Central memory CD8-positive, alpha-beta T cell (primary cell): ENCODE results near the gene IL36RN.

Experiments used
- ATAC-seq: fragments of 150-1000 bp; cut with Tn5 transposase; replicated peaks from 2 replicates; pipeline ENCODE4 v1.10.0; 2022; ENCODE audit warnings: mild to moderate bottlenecking, moderate FRiP score, moderate number of reproducible peaks; ENCODE audit not compliant: poor library complexity, severe bottlenecking; ENCODE audit errors: extremely low read depth
- DNase-seq, 2 donors: peaks; one replicate each; pipeline ENCODE4 v3.0.0; 2021; ENCODE audit warnings: low spot score in 2 of 2
- H3K27ac Mint-ChIP-seq: one replicate; pipeline ENCODE4 v1.8.0; 2022; ENCODE audit warnings: low read depth, mild to moderate bottlenecking, moderate library complexity, mixed read lengths
- H3K27me3 Mint-ChIP-seq: one replicate; pipeline ENCODE4 v1.8.0; 2022; ENCODE audit warnings: mixed read lengths
- H3K36me3 Mint-ChIP-seq: one replicate; pipeline ENCODE4 v1.8.0; 2022; ENCODE audit warnings: mild to moderate bottlenecking, moderate library complexity, mixed read lengths; ENCODE audit not compliant: insufficient read depth
- H3K4me1 Mint-ChIP-seq: one replicate; pipeline ENCODE4 v1.8.0; 2022; ENCODE audit warnings: mixed read lengths
- H3K4me3 Mint-ChIP-seq: one replicate; pipeline ENCODE4 v1.8.0; 2022; ENCODE audit warnings: mild to moderate bottlenecking, moderate library complexity, mixed read lengths
- H3K9me3 Mint-ChIP-seq: one replicate; pipeline ENCODE4 v1.8.0; 2022; ENCODE audit warnings: mixed read lengths

Gene IL36RN

GRCh38 chr2:113053666-113054065, 5.3 kb upstream of the IL36RN start:
- no peak for DNase-seq
- H3K9me3 Mint-ChIP-seq = peaks cover 22% of the 10 kb centered on the region
- ATAC-seq = no peak

GRCh38 chr2:113054066-113054465, 4.9 kb upstream of the IL36RN start:
- peaks cover 1% of the 10 kb centered on the region for H3K36me3 Mint-ChIP-seq
- H3K4me3 Mint-ChIP-seq = no peak overlapping the region
- peaks cover 22% of the 10 kb centered on the region for H3K9me3 Mint-ChIP-seq
- H3K27ac Mint-ChIP-seq = no peak overlapping the region
- DNase-seq = no peak
- no peak for ATAC-seq
- H3K27me3 Mint-ChIP-seq = peaks cover 56% of the 10 kb centered on the region
- peaks cover 13% of the 10 kb centered on the region for H3K4me1 Mint-ChIP-seq

More at GRCh38 chr2:113053666-113054065, 5.3 kb upstream of the IL36RN start:
- no peak overlapping the region for H3K27ac Mint-ChIP-seq
- peaks cover 59% of the 10 kb centered on the region for H3K27me3 Mint-ChIP-seq
- peaks cover 13% of the 10 kb centered on the region for H3K4me1 Mint-ChIP-seq
- H3K4me3 Mint-ChIP-seq = no peak overlapping the region
- H3K36me3 Mint-ChIP-seq = peaks cover 1% of the 10 kb centered on the region

- peaks cover 5% of the 10 kb centered on the region for H3K4me1 Mint-ChIP-seq
- H3K36me3 Mint-ChIP-seq = peaks cover 1% of the 10 kb centered on the region
- H3K27ac Mint-ChIP-seq = no peak overlapping the region
- DNase-seq = no peak
- H3K27me3 Mint-ChIP-seq = peaks cover 42% of the 10 kb centered on the region
- peaks cover 18% of the 10 kb centered on the region for H3K9me3 Mint-ChIP-seq
- no peak for ATAC-seq
- H3K4me3 Mint-ChIP-seq = no peak overlapping the region
Observed at GRCh38 chr2:113056521-113056920, 2.5 kb upstream of the IL36RN start.

GRCh38 chr2:113057117-113057516, 1.9 kb upstream of the IL36RN start:
- no peak for ATAC-seq
- H3K4me1 Mint-ChIP-seq = peaks cover 5% of the 10 kb centered on the region
- DNase-seq = no peak
- H3K27me3 Mint-ChIP-seq = peaks cover 43% of the 10 kb centered on the region
- H3K27ac Mint-ChIP-seq = no peak overlapping the region
- peaks cover 1% of the 10 kb centered on the region for H3K36me3 Mint-ChIP-seq
- H3K9me3 Mint-ChIP-seq = peaks cover 18% of the 10 kb centered on the region
- H3K4me3 Mint-ChIP-seq = no peak overlapping the region

- DNase-seq = no peak
- Mint-ChIP-seq H3K36me3 (peaks cover 1% of the 10 kb centered on the region), H3K27me3 (peaks cover 42% of the 10 kb centered on the region), H3K4me1 (peaks cover 5% of the 10 kb centered on the region), H3K4me3 (no peak overlapping the region), H3K9me3 (peaks cover 18% of the 10 kb centered on the region), H3K27ac (no peak overlapping the region)
- no peak for ATAC-seq
Observed at GRCh38 chr2:113058411-113058994, 495 bp upstream of the IL36RN start.

GRCh38 chr2:113060396-113060795, 1.4 kb downstream of the IL36RN start:
- ATAC-seq = no peak
- H3K27ac Mint-ChIP-seq = no peak overlapping the region
- no peaks in the 10 kb centered on the region for H3K4me1 Mint-ChIP-seq
- peaks cover 6% of the 10 kb centered on the region for H3K9me3 Mint-ChIP-seq
- no peak overlapping the region for H3K4me3 Mint-ChIP-seq
- peaks cover 1% of the 10 kb centered on the region for H3K36me3 Mint-ChIP-seq
- H3K27me3 Mint-ChIP-seq = peaks cover 34% of the 10 kb centered on the region
- no peak for DNase-seq

GRCh38 chr2:113060796-113061195, 1.8 kb downstream of the IL36RN start:
- peaks cover 2% of the 10 kb centered on the region for H3K9me3 Mint-ChIP-seq
- no peak overlapping the region for H3K4me3 Mint-ChIP-seq
- no peaks in the 10 kb centered on the region for H3K36me3 Mint-ChIP-seq
- peaks cover 30% of the 10 kb centered on the region for H3K27me3 Mint-ChIP-seq
- H3K4me1 Mint-ChIP-seq = no peaks in the 10 kb centered on the region
- no peak overlapping the region for H3K27ac Mint-ChIP-seq
- ATAC-seq (no peak), DNase-seq (no peak)

GRCh38 chr2:113061241-113061640, 2.2 kb downstream of the IL36RN start:
- Mint-ChIP-seq H3K27me3 (peaks cover 30% of the 10 kb centered on the region), H3K4me3 (no peak overlapping the region), H3K27ac (no peak overlapping the region), H3K9me3 (no peaks in the 10 kb centered on the region), H3K4me1 (no peaks in the 10 kb centered on the region), H3K36me3 (no peaks in the 10 kb centered on the region)
- no peak for DNase-seq
- no peak for ATAC-seq

GRCh38 chr2:113061896-113062770, 3.1 kb downstream of the IL36RN start:
- Mint-ChIP-seq H3K27me3 (peaks cover 30% of the 10 kb centered on the region), H3K4me3 (no peak overlapping the region), H3K36me3 (no peaks in the 10 kb centered on the region), H3K9me3 (no peaks in the 10 kb centered on the region), H3K4me1 (no peaks in the 10 kb centered on the region), H3K27ac (no peak overlapping the region)
- DNase-seq (no peak), ATAC-seq (no peak)

GRCh38 chr2:113064281-113064680, 5.3 kb downstream of the IL36RN start:
- peaks cover 33% of the 10 kb centered on the region for H3K27me3 Mint-ChIP-seq

GRCh38 chr2:113064898-113065297, 5.9 kb downstream of the IL36RN start:
- ATAC-seq (no peak), DNase-seq (no peak)
- Mint-ChIP-seq H3K27ac (no peak overlapping the region), H3K4me1 (no peaks in the 10 kb centered on the region), H3K4me3 (no peak overlapping the region), H3K36me3 (peaks cover 2% of the 10 kb centered on the region), H3K27me3 (peaks cover 39% of the 10 kb centered on the region), H3K9me3 (no peaks in the 10 kb centered on the region)

More at GRCh38 chr2:113064281-113064680, 5.3 kb downstream of the IL36RN start:
- no peak overlapping the region for H3K27ac Mint-ChIP-seq
- peaks cover 2% of the 10 kb centered on the region for H3K36me3 Mint-ChIP-seq
- DNase-seq = no peak
- H3K4me3 Mint-ChIP-seq = no peak overlapping the region
- H3K4me1 Mint-ChIP-seq = no peaks in the 10 kb centered on the region
- ATAC-seq = no peak
- no peaks in the 10 kb centered on the region for H3K9me3 Mint-ChIP-seq

GRCh38 chr2:113067681-113068080, 8.7 kb downstream of the IL36RN start, which contains the start of gene IL1F10:
Gene IL1F10, plus strand, starts transcription at chr2:113067970. Its CDS starts 4,769 bp downstream, at chr2:113072739.
- H3K27ac Mint-ChIP-seq = no peak within 1 kb of the TSS
- no peak for ATAC-seq

GRCh38 chr2:113068249-113068648, 9.3 kb downstream of the IL36RN start:
- no peak overlapping the region for H3K4me3 Mint-ChIP-seq
- H3K4me1 Mint-ChIP-seq = no peaks in the 10 kb centered on the region
- H3K36me3 Mint-ChIP-seq = peaks cover 2% of the 10 kb centered on the region
- ATAC-seq (no peak), DNase-seq (no peak)
- no peaks in the 10 kb centered on the region for H3K9me3 Mint-ChIP-seq
- H3K27me3 Mint-ChIP-seq = peaks cover 23% of the 10 kb centered on the region
- no peak overlapping the region for H3K27ac Mint-ChIP-seq

More at GRCh38 chr2:113067681-113068080, 8.7 kb downstream of the IL36RN start, which contains the start of gene IL1F10:
- Mint-ChIP-seq H3K4me1 (no peaks in the 10 kb centered on the region), H3K4me3 (no peak within 1 kb of the TSS), H3K27me3 (peaks cover 26% of the 10 kb centered on the region), H3K9me3 (no peaks in the 10 kb centered on the region), H3K36me3 (peaks cover 2% of the 10 kb centered on the region)
- DNase-seq = no peak
